CD4-positive, CD25-positive, alpha-beta regulatory T cell (primary cell): Measurements from ENCODE around the gene MINDY1. TPM values are rescaled to one million over a fixed set of nuclear protein-coding genes. Genes with fewer than 3 reads are reported as not detected.

Source experiments
- ATAC-seq, 2 donors: fragments of 150-1000 bp; cut with Tn5 transposase; one replicate each; pipeline ENCODE4 v1.10.0; 2021; ENCODE audit warnings: low read depth in 2 of 2, moderate number of reproducible peaks in 2 of 2, moderate library complexity in 1 of 2
- DNase-seq, 3 donors: peaks; one replicate each; pipeline versions ENCODE4 v3.0.0 to v3.0.0-alpha.2; 2012 to 2022; ENCODE audit warnings: mixed read lengths in 1 of 3
- H3K27ac ChIP-seq: one replicate; pipeline ENCODE4 v1.7.0; 2013; ENCODE audit warnings: mild to moderate bottlenecking, low read length; ENCODE audit not compliant: insufficient read depth, poor library complexity, severe bottlenecking
- H3K27me3 ChIP-seq: one replicate; pipeline ENCODE4 v1.7.0; 2013; ENCODE audit warnings: low read length; ENCODE audit not compliant: control insufficient read depth, insufficient read depth
- H3K36me3 ChIP-seq: one replicate; pipeline ENCODE4 v1.7.0; 2013; ENCODE audit warnings: mild to moderate bottlenecking, low read length, moderate library complexity; ENCODE audit not compliant: control insufficient read depth, insufficient read depth
- H3K4me1 ChIP-seq: 2 replicates; pipeline ENCODE4 v1.7.0; 2013; ENCODE audit warnings: mild to moderate bottlenecking, low read length; ENCODE audit not compliant: insufficient read depth, control insufficient read depth, poor library complexity, severe bottlenecking
- H3K4me3 ChIP-seq: one replicate; pipeline ENCODE4 v1.7.0; 2013; ENCODE audit warnings: low read depth, mild to moderate bottlenecking, low read length, moderate library complexity
- H3K9me3 ChIP-seq, 2 experiments: 1 replicate in 1 of 2; 2 replicates in 1 of 2; pipeline ENCODE4 v1.7.0; 2013; ENCODE audit warnings: low read length in 2 of 2, mild to moderate bottlenecking in 1 of 2, moderate library complexity in 1 of 2; ENCODE audit not compliant: control insufficient read depth in 2 of 2
- H3K27ac Mint-ChIP-seq, 3 donors: one replicate each; pipeline ENCODE4 v1.8.0; 2020 to 2022; ENCODE audit warnings: mild to moderate bottlenecking in 3 of 3, mixed read lengths in 3 of 3, moderate library complexity in 2 of 3
- H3K27me3 Mint-ChIP-seq: one replicate; pipeline ENCODE4 v1.8.0; 2022; ENCODE audit warnings: mild to moderate bottlenecking, mixed read lengths
- H3K36me3 Mint-ChIP-seq: one replicate; pipeline ENCODE4 v1.8.0; 2020; ENCODE audit warnings: mixed read lengths
- H3K4me1 Mint-ChIP-seq, 4 donors: one replicate each; pipeline ENCODE4 v1.8.0; 2020 to 2022; ENCODE audit warnings: mixed read lengths in 4 of 4, mild to moderate bottlenecking in 1 of 4
- H3K4me3 Mint-ChIP-seq, 4 donors: one replicate each; pipeline ENCODE4 v1.8.0; 2020 to 2022; ENCODE audit warnings: mild to moderate bottlenecking in 4 of 4, mixed read lengths in 4 of 4, moderate library complexity in 3 of 4
- H3K9me3 Mint-ChIP-seq, 7 donors: one replicate each; pipeline ENCODE4 v1.8.0; 2020 to 2022; ENCODE audit warnings: mixed read lengths in 7 of 7, mild to moderate bottlenecking in 3 of 7, moderate library complexity in 2 of 7
- polyA plus RNA-seq, 4 donors: library from polyadenylated mRNA; unstranded; fragments of 300-500 nt; fragmentation: Illumina TruSeq; gene quantifications; one replicate each; pipeline ENCODE4 v1.2.3, GENCODE V29; 2021
- total RNA-seq: library from RNA; stranded (reverse); gene quantifications from one replicate; pipeline ENCODE4 v1.2.3, GENCODE V29; 2022

Gene MINDY1
- total and polyA plus RNA-seq, 5 donors from 2014 or later = 3.0 to 12.9 (median 5.4) TPM

DNA sequence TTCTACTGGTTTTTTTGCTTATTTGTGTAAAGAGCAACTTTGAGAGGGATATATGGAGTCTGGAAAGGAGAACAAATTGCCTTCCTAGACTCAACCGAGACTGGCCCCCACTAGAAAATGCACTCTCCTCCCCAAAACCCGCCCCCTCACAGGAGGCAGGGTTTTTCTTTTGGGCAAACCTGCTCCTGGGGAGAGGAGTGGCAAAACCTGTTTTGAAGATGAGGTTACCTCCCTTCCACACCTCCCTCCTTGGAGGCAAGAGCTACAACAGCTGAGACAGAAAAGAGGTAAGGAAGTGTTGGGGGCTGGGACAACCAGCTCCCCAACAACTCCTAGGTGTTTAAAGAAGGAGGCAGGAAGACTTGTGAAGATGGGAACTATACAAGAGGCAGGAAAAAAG lies 29.7 kb upstream of the MINDY1 start, which contains the start of gene BNIPL:
TSS of gene BNIPL (plus strand) at position 231 of the 400 bp plus-strand sequence. CDS start at position 371, 140 bp downstream.
- no peak within 1 kb of the TSS for H3K4me3 ChIP-seq
- no peaks in the 10 kb centered on the region for H3K27me3 ChIP-seq
- no peak for ATAC-seq
- peaks cover 22% of the 10 kb centered on the region for H3K36me3 ChIP-seq
- peak within 1 kb of the TSS; percentile 34 to 82 (median 76) for H3K27ac Mint-ChIP-seq
- no peaks in the 10 kb centered on the region for H3K27me3 Mint-ChIP-seq
- no peak within 1 kb of the TSS for H3K27ac ChIP-seq
- DNase-seq = no peak
- H3K4me1 Mint-ChIP-seq = peaks cover 8 to 15% (median 13%) of the 10 kb centered on the region in 4 donors
- no peaks in the 10 kb centered on the region for H3K9me3 Mint-ChIP-seq
- no peaks in the 10 kb centered on the region for H3K9me3 ChIP-seq
- no peaks in the 10 kb centered on the region for H3K4me1 ChIP-seq
- H3K36me3 Mint-ChIP-seq = peaks cover 32% of the 10 kb centered on the region
- no peak within 1 kb of the TSS for H3K4me3 Mint-ChIP-seq

DNA sequence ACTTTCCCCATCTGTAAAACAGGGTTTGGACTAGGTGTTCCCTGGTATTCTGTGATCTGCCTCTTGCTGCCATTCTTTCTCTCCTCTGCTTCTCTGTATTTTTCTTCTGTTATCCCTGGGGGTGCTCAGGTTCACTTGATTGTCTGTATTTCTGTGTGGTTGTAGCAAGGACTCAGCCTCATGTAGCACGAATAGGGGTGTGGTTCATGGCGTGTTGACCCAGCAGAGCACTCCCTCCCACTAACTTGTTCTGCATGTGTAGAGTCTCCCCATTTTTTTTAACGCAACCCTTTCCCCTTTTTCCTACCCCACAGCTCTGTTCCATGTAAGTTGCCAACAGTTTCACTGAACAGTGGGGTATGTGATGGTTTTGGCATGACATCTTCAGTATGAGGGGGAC lies 28.5 kb upstream of the MINDY1 start:
- peak overlapping the region; percentile 9 to 96 (median 82) for H3K27ac Mint-ChIP-seq
- Histone ChIP-seq H3K27me3 (no peaks in the 10 kb centered on the region), H3K4me3 (no peak overlapping the region), H3K9me3 (no peaks in the 10 kb centered on the region), H3K36me3 (peaks cover 30% of the 10 kb centered on the region), H3K4me1 (no peaks in the 10 kb centered on the region), H3K27ac (no peak overlapping the region)
- DNase-seq (no peak), ATAC-seq (no peak)
- H3K36me3 Mint-ChIP-seq = peaks cover 32% of the 10 kb centered on the region
- H3K4me1 Mint-ChIP-seq = peaks cover 8 to 14% (median 12%) of the 10 kb centered on the region in 4 donors
- no peaks in the 10 kb centered on the region for H3K9me3 Mint-ChIP-seq
- no peak overlapping the region for H3K4me3 Mint-ChIP-seq
- H3K27me3 Mint-ChIP-seq = no peaks in the 10 kb centered on the region

DNA sequence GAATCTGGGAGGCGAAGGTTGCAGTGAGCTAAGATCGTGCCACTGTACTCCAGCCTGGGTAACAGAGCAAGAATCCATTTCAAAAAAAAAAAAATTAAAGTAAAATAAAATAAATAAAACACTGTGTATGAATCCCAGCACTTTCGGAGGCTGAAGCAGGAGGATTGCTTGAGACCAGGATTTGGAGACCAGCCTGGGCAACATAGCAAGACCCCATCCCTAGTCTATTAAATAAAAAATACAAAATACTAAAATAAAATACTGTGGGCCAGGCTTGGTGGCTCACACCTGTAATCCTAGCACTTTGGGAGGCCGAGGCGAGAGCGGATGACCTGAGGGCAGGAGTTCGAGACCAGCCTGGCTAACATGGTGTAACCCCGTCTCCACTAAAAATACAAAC lies 25.5 kb upstream of the MINDY1 start:
- H3K4me1 Mint-ChIP-seq = peaks cover 4 to 7% (median 6%) of the 10 kb centered on the region in 4 donors
- Histone ChIP-seq H3K4me3 (no peak overlapping the region), H3K4me1 (no peaks in the 10 kb centered on the region), H3K27me3 (no peaks in the 10 kb centered on the region), H3K36me3 (peaks cover 46% of the 10 kb centered on the region), H3K27ac (no peak overlapping the region), H3K9me3 (no peaks in the 10 kb centered on the region)
- ATAC-seq (no peak), DNase-seq (no peak)
- H3K27ac Mint-ChIP-seq = no peak overlapping the region
- H3K9me3 Mint-ChIP-seq = no peaks in the 10 kb centered on the region
- peaks cover 42% of the 10 kb centered on the region for H3K36me3 Mint-ChIP-seq
- H3K27me3 Mint-ChIP-seq = no peaks in the 10 kb centered on the region
- no peak overlapping the region for H3K4me3 Mint-ChIP-seq

DNA sequence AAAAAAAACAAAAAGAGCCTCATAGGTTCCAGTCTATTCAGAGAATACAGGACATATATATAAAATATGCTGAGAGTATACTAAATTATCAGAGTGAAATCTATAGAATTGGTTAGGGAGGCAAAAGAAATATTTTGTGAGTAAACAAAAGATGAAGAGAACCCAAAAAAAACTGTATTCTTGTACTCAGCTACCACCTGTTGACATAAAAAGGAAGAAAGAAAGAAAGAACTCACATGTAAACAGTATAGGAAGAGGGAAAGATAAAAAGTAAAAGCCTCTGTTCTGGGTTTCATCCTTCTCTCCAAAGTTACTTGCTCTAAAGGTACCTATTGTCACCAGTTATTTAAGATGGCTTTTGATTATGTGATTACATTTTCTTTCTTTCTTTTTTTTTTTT lies 19.8 kb upstream of the MINDY1 start:
- Histone ChIP-seq H3K36me3 (peaks cover 29% of the 10 kb centered on the region), H3K27me3 (no peaks in the 10 kb centered on the region), H3K27ac (no peak overlapping the region), H3K4me1 (peaks cover 8% of the 10 kb centered on the region), H3K9me3 (no peaks in the 10 kb centered on the region), H3K4me3 (no peak overlapping the region)
- ATAC-seq = no peak
- H3K27ac Mint-ChIP-seq = peak overlapping the region in 1 of 3 donors; percentile 3
- peaks cover 35% of the 10 kb centered on the region for H3K36me3 Mint-ChIP-seq
- peaks cover 0 to 9% (median 4%) of the 10 kb centered on the region in 4 donors for H3K4me1 Mint-ChIP-seq
- no peaks in the 10 kb centered on the region for H3K27me3 Mint-ChIP-seq
- H3K9me3 Mint-ChIP-seq = no peaks in the 10 kb centered on the region
- DNase-seq = no peak
- H3K4me3 Mint-ChIP-seq = no peak overlapping the region

DNA sequence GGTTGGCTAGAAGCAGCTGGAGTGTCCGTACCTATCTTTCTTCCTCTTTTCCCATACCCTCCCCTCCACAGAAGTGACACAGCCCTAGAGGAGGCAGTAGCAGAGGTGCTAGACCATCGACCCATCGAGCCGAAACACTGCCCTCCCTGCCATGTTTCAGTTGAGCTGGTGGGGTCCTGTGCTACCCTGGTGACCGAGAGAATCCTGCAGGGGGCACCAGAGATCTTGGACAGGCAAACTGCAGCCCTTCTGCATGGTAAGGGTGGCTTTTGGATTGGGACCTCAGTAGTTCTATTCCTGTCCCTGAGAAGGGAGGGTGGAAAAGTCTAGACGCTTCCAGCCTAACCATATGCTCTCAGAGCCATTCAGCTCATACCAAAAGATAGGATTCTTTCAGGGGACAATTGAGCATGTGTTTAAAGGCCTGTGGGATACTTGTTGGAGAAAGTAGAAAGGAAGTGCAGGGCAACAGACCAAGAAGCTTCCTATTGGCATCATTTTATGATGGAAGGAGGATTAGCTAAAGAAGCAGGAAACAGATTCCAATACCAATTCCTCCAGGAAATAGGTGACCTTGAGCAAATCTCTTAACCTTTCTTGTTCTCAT lies 17.9 kb upstream of the MINDY1 start:
- DNase-seq = peak; percentile 75 to 86 (median 86)
- Mint-ChIP-seq H3K27ac (peak overlapping the region; percentile 69 to 91 (median 75)), H3K27me3 (no peaks in the 10 kb centered on the region), H3K4me1 (peaks cover 0 to 9% (median 4%) of the 10 kb centered on the region in 4 donors), H3K36me3 (peaks cover 29% of the 10 kb centered on the region), H3K4me3 (peak overlapping the region in 3 of 4 donors; percentile 46 to 70 (median 63)), H3K9me3 (no peaks in the 10 kb centered on the region)
- Histone ChIP-seq H3K9me3 (no peaks in the 10 kb centered on the region), H3K27me3 (no peaks in the 10 kb centered on the region), H3K27ac (no peak overlapping the region), H3K4me1 (peaks cover 8% of the 10 kb centered on the region), H3K36me3 (peaks cover 26% of the 10 kb centered on the region), H3K4me3 (peak overlapping the region; percentile 26)
- peak; percentile 96 to 98 for ATAC-seq

DNA sequence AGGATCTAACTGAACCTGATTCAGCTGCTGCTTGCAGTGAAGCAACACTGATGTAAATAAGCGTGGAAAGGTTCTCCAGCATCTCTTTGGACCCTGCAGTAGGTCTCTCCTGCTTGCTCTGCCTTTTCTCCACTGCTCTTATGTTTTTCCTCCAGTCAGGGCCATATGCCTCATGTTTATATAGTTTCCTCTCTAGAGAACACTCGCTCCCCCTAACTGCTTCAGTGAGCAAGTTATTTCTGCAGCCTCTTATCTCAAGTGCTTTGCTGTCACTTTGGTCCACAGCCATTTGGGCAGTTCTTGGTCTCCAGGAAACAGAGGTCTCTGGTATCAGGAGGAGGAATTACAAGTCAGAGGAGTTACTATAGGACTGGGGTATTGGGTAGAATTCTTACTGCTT lies 6.8 kb upstream of the MINDY1 start:
- peak overlapping the region; percentile 25 to 89 (median 39) for H3K27ac Mint-ChIP-seq
- H3K4me3 Mint-ChIP-seq = peak overlapping the region in 1 of 4 donors; percentile 61
- no peaks in the 10 kb centered on the region for H3K9me3 Mint-ChIP-seq
- Histone ChIP-seq H3K27me3 (no peaks in the 10 kb centered on the region), H3K9me3 (no peaks in the 10 kb centered on the region), H3K36me3 (peaks cover 4% of the 10 kb centered on the region), H3K27ac (no peak overlapping the region), H3K4me3 (no peak overlapping the region), H3K4me1 (peaks cover 24% of the 10 kb centered on the region)
- H3K36me3 Mint-ChIP-seq = peaks cover 20% of the 10 kb centered on the region
- no peak for ATAC-seq
- peaks cover 28 to 52% (median 30%) of the 10 kb centered on the region in 4 donors for H3K4me1 Mint-ChIP-seq
- no peaks in the 10 kb centered on the region for H3K27me3 Mint-ChIP-seq
- no peak for DNase-seq

DNA sequence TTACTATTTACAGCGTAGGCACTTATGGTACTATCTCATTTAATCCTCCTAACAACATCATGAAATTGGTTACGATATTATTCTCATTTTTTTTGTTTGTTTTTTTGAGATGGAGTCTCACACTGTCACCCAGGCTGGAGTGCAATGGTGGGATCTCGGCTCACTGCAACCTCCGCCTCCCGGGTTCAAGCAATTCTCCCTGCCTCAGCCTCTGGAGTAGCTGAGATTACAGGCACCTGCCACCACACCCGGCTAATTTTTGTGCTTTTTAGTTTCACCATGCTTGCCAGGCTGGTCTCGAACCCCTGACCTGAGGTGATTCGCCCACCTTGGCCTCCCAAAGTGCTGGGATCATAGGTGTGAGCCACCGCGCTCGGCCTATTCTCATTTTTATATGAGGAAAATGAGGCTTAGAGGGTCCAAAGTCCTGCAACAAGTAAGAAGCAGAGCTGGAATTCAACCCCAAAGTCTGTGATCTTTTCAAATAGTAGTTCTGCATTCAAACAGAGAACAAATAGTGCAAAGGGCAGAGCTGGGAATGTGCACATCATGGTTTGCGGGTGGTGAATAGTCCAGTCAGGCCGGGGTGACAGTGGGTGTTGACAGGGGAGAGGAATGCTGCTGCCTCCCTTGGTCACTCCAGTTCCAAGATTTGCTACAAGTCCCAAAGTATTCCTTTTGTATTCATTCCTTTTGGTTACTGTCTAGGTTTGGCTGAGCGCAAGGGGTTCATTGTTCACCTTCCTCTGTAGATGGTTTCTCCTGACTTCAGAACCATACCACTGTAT lies 6.2 kb upstream of the MINDY1 start:
- peaks cover 26% of the 10 kb centered on the region for H3K4me1 ChIP-seq
- no peaks in the 10 kb centered on the region for H3K9me3 ChIP-seq
- H3K27ac Mint-ChIP-seq = peak overlapping the region; percentile 25 to 89 (median 39)
- H3K9me3 Mint-ChIP-seq = no peaks in the 10 kb centered on the region
- no peaks in the 10 kb centered on the region for H3K36me3 ChIP-seq
- DNase-seq (no peak), ATAC-seq (no peak)
- H3K27ac ChIP-seq = no peak overlapping the region
- peaks cover 26 to 58% (median 33%) of the 10 kb centered on the region in 4 donors for H3K4me1 Mint-ChIP-seq
- no peaks in the 10 kb centered on the region for H3K27me3 ChIP-seq
- H3K4me3 ChIP-seq = no peak overlapping the region
- H3K36me3 Mint-ChIP-seq = peaks cover 15% of the 10 kb centered on the region
- H3K4me3 Mint-ChIP-seq = peak overlapping the region in 2 of 4 donors; percentile 52 to 61
- H3K27me3 Mint-ChIP-seq = no peaks in the 10 kb centered on the region
